A549 (cell line): ENCODE measurements around the gene UBTD1.

ENCODE experiments used
- CBX2 ChIP-seq: fragments of 200-600 bp; sonication (generic); IDR thresholded peaks from 2 replicates; pipeline ENCODE4 v1.6.1; 2016; ENCODE audit warnings: low read depth, mild to moderate bottlenecking, borderline replicate concordance
- ELK1 ChIP-seq: fragments of 150-350 bp; IDR thresholded peaks from 2 replicates; pipeline ENCODE4 v1.6.1; 2014; ENCODE audit warnings: low read depth, mild to moderate bottlenecking, low read length
- HDAC2 ChIP-seq: fragments of 200-600 bp; sonication (generic); IDR thresholded peaks from 2 replicates; pipeline ENCODE4 v1.6.1; 2016
- JUNB ChIP-seq: fragments of >200 bp; sonication (Bioruptor Twin); formaldehyde crosslinking; IDR thresholded peaks from 2 replicates; pipeline ENCODE4 v1.6.1; 2016
- KDM1A ChIP-seq: fragments of 200-600 bp; sonication (generic); IDR thresholded peaks from 2 replicates; pipeline ENCODE4 v1.6.1; 2016; ENCODE audit warnings: low read depth, mild to moderate bottlenecking
- MYC ChIP-seq: IDR thresholded peaks from 2 replicates; pipeline ENCODE4 v1.6.1; 2012; ENCODE audit warnings: mild to moderate bottlenecking, inconsistent platforms, low read length, improper control_type of control experiment, borderline replicate concordance
- POLR2A ChIP-seq: IDR thresholded peaks from 2 replicates; pipeline ENCODE4 v1.6.1; 2012; ENCODE audit warnings: mild to moderate bottlenecking, low read length
- RAD21 ChIP-seq, 2 experiments: fragments of >200 bp in 1 of 2; sonication (Bioruptor Twin) in 1 of 2; formaldehyde crosslinking in 1 of 2; IDR thresholded peaks in 1 of 2; conservative IDR thresholded peaks in 1 of 2; 2 replicates in 1 of 2; 3 replicates in 1 of 2; pipeline ENCODE4 v1.6.1; 2012 to 2018; ENCODE audit warnings: inconsistent platforms in 1 of 2
- RFX5 ChIP-seq: fragments of 450-650 bp; IDR thresholded peaks from 2 replicates; pipeline ENCODE4 v1.7.1; 2014; ENCODE audit warnings: antibody characterized with exemption, mild to moderate bottlenecking, moderate library complexity
- TF ChIP-seq, protein P1 (sequence below): fragments of 450-650 bp; IDR thresholded peaks from 2 replicates; pipeline ENCODE4 v1.6.1; 2014; ENCODE audit warnings: antibody characterized with exemption
- TF ChIP-seq, protein P2 (sequence below): fragments of >200 bp; sonication (Bioruptor Twin); formaldehyde crosslinking; IDR thresholded peaks from 3 replicates; pipeline ENCODE4 v1.5.1; 2016

- TF ChIP-seq, protein P1, sequence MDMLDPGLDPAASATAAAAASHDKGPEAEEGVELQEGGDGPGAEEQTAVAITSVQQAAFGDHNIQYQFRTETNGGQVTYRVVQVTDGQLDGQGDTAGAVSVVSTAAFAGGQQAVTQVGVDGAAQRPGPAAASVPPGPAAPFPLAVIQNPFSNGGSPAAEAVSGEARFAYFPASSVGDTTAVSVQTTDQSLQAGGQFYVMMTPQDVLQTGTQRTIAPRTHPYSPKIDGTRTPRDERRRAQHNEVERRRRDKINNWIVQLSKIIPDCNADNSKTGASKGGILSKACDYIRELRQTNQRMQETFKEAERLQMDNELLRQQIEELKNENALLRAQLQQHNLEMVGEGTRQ: no peak
- TF ChIP-seq, protein P2, sequence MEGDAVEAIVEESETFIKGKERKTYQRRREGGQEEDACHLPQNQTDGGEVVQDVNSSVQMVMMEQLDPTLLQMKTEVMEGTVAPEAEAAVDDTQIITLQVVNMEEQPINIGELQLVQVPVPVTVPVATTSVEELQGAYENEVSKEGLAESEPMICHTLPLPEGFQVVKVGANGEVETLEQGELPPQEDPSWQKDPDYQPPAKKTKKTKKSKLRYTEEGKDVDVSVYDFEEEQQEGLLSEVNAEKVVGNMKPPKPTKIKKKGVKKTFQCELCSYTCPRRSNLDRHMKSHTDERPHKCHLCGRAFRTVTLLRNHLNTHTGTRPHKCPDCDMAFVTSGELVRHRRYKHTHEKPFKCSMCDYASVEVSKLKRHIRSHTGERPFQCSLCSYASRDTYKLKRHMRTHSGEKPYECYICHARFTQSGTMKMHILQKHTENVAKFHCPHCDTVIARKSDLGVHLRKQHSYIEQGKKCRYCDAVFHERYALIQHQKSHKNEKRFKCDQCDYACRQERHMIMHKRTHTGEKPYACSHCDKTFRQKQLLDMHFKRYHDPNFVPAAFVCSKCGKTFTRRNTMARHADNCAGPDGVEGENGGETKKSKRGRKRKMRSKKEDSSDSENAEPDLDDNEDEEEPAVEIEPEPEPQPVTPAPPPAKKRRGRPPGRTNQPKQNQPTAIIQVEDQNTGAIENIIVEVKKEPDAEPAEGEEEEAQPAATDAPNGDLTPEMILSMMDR: no peak
- no peak for TF ChIP-seq HDAC2
- TF ChIP-seq KDM1A: no peak
- no peak for TF ChIP-seq POLR2A
- TF ChIP-seq ELK1: no peak
- no peak for TF ChIP-seq MYC
- TF ChIP-seq JUNB: no peak
- no peak for TF ChIP-seq RAD21 (conservative IDR thresholded peaks at IDR 0.05 in 1 of 2, IDR thresholded peaks at IDR 0.05 in 1 of 2)
- TF ChIP-seq CBX2: no peak
- TF ChIP-seq RFX5: no peak
Observed at GRCh38 chr10:97563337-97563736, 64.6 kb downstream of the UBTD1 start.
